Heart left ventricle (tissue), 13 donors: ENCODE results near the gene GNAS.

ENCODE experiments used
- POLR2A ChIP-seq, 2 donors: fragments of 450-650 bp; IDR thresholded peaks; one replicate each; pipeline ENCODE4 v1.6.1; 2017; ENCODE audit warnings: antibody characterized with exemption in 2 of 2, mild to moderate bottlenecking in 2 of 2, moderate library complexity in 2 of 2
- TF ChIP-seq, protein P1 (sequence below), 12 donors: fragments of 200-600 bp; sonication (generic) in 4 of 12; IDR thresholded peaks; one replicate each; pipeline versions ENCODE4 v1.5.0 to v1.8.0; 2018 to 2022; ENCODE audit warnings: antibody characterized with exemption in 12 of 12, mild to moderate bottlenecking in 5 of 12
- donor health status: ischemic (EF 13 %, LVEDD 7.1; RV severe dilation, severe dysfunction).
- donor health status: DM: no; HTN: yes; CAD: no.
- donor health status: DM: no; HTN: no; CAD: no.
- donor health status: ischemic (EF 25% LVEDD 6.9; RV normal size, moderate dysfunction).
- donor health status: ischemic (EF 25% LVEDD 5.7; RV mildly dilated, moderate dysfunction).
- donor health status: ischemic (EF 35%, LVEDD 5.7; RV mildly dilated, moderate dysfunction).
- donor health status: nonischemic (EF 11% LVEDD 7.7; RV severe dilation, severe dysfunction).
- donor health status: DM: yes; HTN: yes; CAD: no.
- donor health status: PGD.
- donor health status: ischemic (EF 29% LVEDD 5.4; RV normal size, mild dysfunction).
- donor health status: nonischemic (EF 23%, LVEDD 6.1; RV moderate dilation, normal function).

DNA sequence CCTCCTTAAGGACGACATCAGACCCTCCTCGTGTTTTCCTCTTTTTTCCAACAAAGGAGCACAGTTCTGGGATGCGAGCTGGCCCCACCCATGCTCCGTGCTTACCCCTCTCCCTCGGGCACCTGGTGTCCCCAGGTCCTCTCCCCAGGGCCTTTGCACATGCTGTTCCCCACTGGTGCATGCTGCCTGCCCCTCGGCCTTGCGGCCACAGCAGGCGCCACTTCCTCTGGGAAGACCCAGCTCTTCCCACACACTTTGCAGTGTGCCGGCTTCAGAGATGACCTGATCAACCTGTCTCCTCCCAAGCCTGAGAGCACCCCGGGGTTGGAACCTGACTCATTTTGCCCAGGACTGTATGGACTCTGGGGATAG is 41.7 kb upstream of the GNAS start:
- TF ChIP-seq, protein P1, sequence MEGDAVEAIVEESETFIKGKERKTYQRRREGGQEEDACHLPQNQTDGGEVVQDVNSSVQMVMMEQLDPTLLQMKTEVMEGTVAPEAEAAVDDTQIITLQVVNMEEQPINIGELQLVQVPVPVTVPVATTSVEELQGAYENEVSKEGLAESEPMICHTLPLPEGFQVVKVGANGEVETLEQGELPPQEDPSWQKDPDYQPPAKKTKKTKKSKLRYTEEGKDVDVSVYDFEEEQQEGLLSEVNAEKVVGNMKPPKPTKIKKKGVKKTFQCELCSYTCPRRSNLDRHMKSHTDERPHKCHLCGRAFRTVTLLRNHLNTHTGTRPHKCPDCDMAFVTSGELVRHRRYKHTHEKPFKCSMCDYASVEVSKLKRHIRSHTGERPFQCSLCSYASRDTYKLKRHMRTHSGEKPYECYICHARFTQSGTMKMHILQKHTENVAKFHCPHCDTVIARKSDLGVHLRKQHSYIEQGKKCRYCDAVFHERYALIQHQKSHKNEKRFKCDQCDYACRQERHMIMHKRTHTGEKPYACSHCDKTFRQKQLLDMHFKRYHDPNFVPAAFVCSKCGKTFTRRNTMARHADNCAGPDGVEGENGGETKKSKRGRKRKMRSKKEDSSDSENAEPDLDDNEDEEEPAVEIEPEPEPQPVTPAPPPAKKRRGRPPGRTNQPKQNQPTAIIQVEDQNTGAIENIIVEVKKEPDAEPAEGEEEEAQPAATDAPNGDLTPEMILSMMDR (IDR thresholded peaks at IDR 0.05) = no peak
- no peak for TF ChIP-seq POLR2A (IDR thresholded peaks at IDR 0.05)
